GM23248 (cell line): ENCODE results near the gene PCDHB13. TPM values are rescaled to one million over a fixed set of nuclear protein-coding genes. Genes with fewer than 3 reads are reported as not detected.
"Not testable (repeated sequence)": the region's sequence is repeated elsewhere in the genome, so short reads cannot be mapped to it uniquely, and the experiment has no call there.

ENCODE experiments used
- DNase-seq: peaks from one replicate; pipeline ENCODE4 v3.0.0-alpha.2; 2015
- H2AFZ ChIP-seq: fragments of 200-600 bp; sonication (generic); 2 replicates; pipeline ENCODE4 v1.6.1; 2016; ENCODE audit warnings: antibody characterized with exemption
- H3F3A ChIP-seq: fragments of 200-600 bp; sonication (generic); 2 replicates; pipeline ENCODE4 v1.6.1; 2016; ENCODE audit warnings: mild to moderate bottlenecking, antibody characterized with exemption, mixed run types; ENCODE audit not compliant: insufficient read depth
- H3K27ac ChIP-seq: fragments of 200-600 bp; sonication (generic); 2 replicates; pipeline ENCODE4 v1.5.1; 2016; ENCODE audit warnings: mild to moderate bottlenecking
- H3K27me3 ChIP-seq: fragments of 200-600 bp; sonication (generic); replicated peaks from 2 replicates; pipeline ENCODE4 v1.6.1; 2016; ENCODE audit warnings: mild to moderate bottlenecking; ENCODE audit not compliant: insufficient read depth
- H3K36me3 ChIP-seq: fragments of 200-600 bp; sonication (generic); 2 replicates; pipeline ENCODE4 v1.6.1; 2016; ENCODE audit warnings: low read depth, mild to moderate bottlenecking
- H3K4me1 ChIP-seq: fragments of 200-600 bp; sonication (generic); 2 replicates; pipeline ENCODE4 v1.6.1; 2016; ENCODE audit warnings: mild to moderate bottlenecking; ENCODE audit not compliant: insufficient read depth
- H3K4me2 ChIP-seq: fragments of 200-600 bp; sonication (generic); one replicate; pipeline ENCODE4 v1.6.1; 2016; ENCODE audit warnings: mild to moderate bottlenecking; ENCODE audit not compliant: unreplicated experiment
- H3K4me3 ChIP-seq: fragments of 200-600 bp; sonication (generic); 2 replicates; pipeline ENCODE4 v1.5.1; 2016; ENCODE audit warnings: mild to moderate bottlenecking
- H3K79me2 ChIP-seq: fragments of 200-600 bp; sonication (generic); 2 replicates; pipeline ENCODE4 v1.6.1; 2016; ENCODE audit warnings: mild to moderate bottlenecking; ENCODE audit not compliant: insufficient read depth
- H3K9ac ChIP-seq: fragments of 200-600 bp; sonication (generic); 2 replicates; pipeline ENCODE4 v1.6.1; 2016; ENCODE audit warnings: mild to moderate bottlenecking
- H3K9me2 ChIP-seq: fragments of 200-600 bp; sonication (generic); 2 replicates; pipeline ENCODE4 v1.6.1; 2016; ENCODE audit warnings: mixed run types, mild to moderate bottlenecking, moderate library complexity; ENCODE audit not compliant: insufficient read depth
- H3K9me3 ChIP-seq: fragments of 200-600 bp; sonication (generic); one replicate; pipeline ENCODE4 v1.6.1; 2017; ENCODE audit warnings: low read depth
- H4K20me1 ChIP-seq: fragments of 200-600 bp; sonication (generic); 2 replicates; pipeline ENCODE4 v1.6.0; 2016; ENCODE audit not compliant: insufficient read depth
- EZH2 ChIP-seq: fragments of 200-600 bp; sonication (generic); IDR thresholded peaks from 2 replicates; pipeline ENCODE4 v1.6.1; 2018; ENCODE audit warnings: antibody characterized with exemption, mild to moderate bottlenecking; ENCODE audit not compliant: insufficient read depth, poor library complexity, severe bottlenecking
- EZH2phosphoT487 ChIP-seq: fragments of 200-600 bp; sonication (generic); IDR thresholded peaks from 2 replicates; pipeline ENCODE4 v1.6.1; 2018; ENCODE audit warnings: antibody characterized with exemption, moderate library complexity, mild to moderate bottlenecking, low read depth; ENCODE audit not compliant: insufficient read depth
- WGBS, 2 experiments: methylation state at CpG; one replicate each; pipeline ENCODE4 v1.1.6; 2015 to 2017; ENCODE audit warnings: low lambda C conversion rate in 2 of 2, low coverage in 1 of 2; ENCODE audit errors: missing lambda C conversion rate in 2 of 2; 5-methylcytosine and 5-hydroxymethylcytosine counted together
- in situ Hi-C: fragments of 300-500 bp; cut with MboI; formaldehyde crosslinking; loops from 2 replicates; pipeline ENCODE4 v1.15.0; 2020
- polyA plus RNA-seq: library from polyadenylated mRNA; unstranded; fragments of >200 nt; fragmentation: Nextera tagmentation; extraction: Ambion mirVana; gene quantifications from 2 replicates; pipeline ENCODE4 v1.2.1, GENCODE V29; 2016
- total RNA-seq: library from RNA; depleted of rRNA; stranded (reverse); fragments of >200 nt; shearing (Covaris generic); gene quantifications from 2 replicates; pipeline ENCODE4 v1.2.3, GENCODE V29; 2014

PCDHB13 gene
- total and polyA plus RNA-seq, 2 experiments from 2014 or later: 2.0 to 2.8 TPM

- H3K27me3 ChIP-seq, H3K9ac ChIP-seq, H3K4me1 ChIP-seq, H3K9me2 ChIP-seq, H3K9me3 ChIP-seq, H3K79me2 ChIP-seq, DNase-seq, H3F3A ChIP-seq, H3K4me3 ChIP-seq, H3K36me3 ChIP-seq, H2AFZ ChIP-seq, H3K4me2 ChIP-seq, H4K20me1 ChIP-seq, H3K27ac ChIP-seq: not testable (repeated sequence)
- WGBS, 2 experiments: 50 to 53% methylated on average over 27 to 28 of the region's 32 CpGs
- in situ Hi-C loops: loop anchor here (10.0 kb wide), 1 partner anchor 385 kb away; no protein-coding TSS in a partner anchor
Observed at GRCh38 chr5:141179876-141180275, 33.8 kb upstream of the PCDHB13 start.

GRCh38 chr5:141180313-141180712 is 33.4 kb upstream of the PCDHB13 start:
- Histone ChIP-seq H3K4me3 (no peak overlapping the region), H3K4me1 (no peaks in the 10 kb centered on the region), H3F3A (no peaks in the 10 kb centered on the region), H3K9ac (no peak overlapping the region), H3K4me2 (no peak overlapping the region), H2AFZ (no peak overlapping the region), H3K27ac (no peak overlapping the region), H3K27me3 (peaks cover 10% of the 10 kb centered on the region; the same call in 1 of the 2 replicates), H3K9me3 (no peaks in the 10 kb centered on the region), H3K9me2 (no peaks in the 10 kb centered on the region), H3K79me2 (no peaks in the 10 kb centered on the region), H4K20me1 (no peaks in the 10 kb centered on the region), H3K36me3 (no peaks in the 10 kb centered on the region)
- TF ChIP-seq EZH2 (no peak), EZH2phosphoT487 (no peak)
- in situ Hi-C loops: loop anchor here (10.0 kb wide), 1 partner anchor 384 kb away; no protein-coding TSS in a partner anchor
- DNase-seq: no peak
- WGBS, 2 experiments: 44% methylated on average over 1 of the region's 1 CpG

GRCh38 chr5:141182248-141182647 is 31.5 kb upstream of the PCDHB13 start, which contains the start of gene PCDHB16:
PCDHB16 (plus strand) TSS chr5:141182387; CDS start chr5:141182560, 173 bp downstream.
- peak within 1 kb of the TSS; percentile 87 for H2AFZ ChIP-seq
- TF ChIP-seq EZH2: no peak
- no peak for TF ChIP-seq EZH2phosphoT487
- H3K4me1 ChIP-seq: no peaks in the 10 kb centered on the region
- H3K9me2 ChIP-seq: no peaks in the 10 kb centered on the region
- in situ Hi-C loops: loop anchor here (10.0 kb wide), 1 partner anchor 383 kb away; no protein-coding TSS in a partner anchor
- H3K27ac ChIP-seq: peak within 1 kb of the TSS; percentile 45
- DNase-seq: peak; percentile 87
- H3K9me3 ChIP-seq: no peaks in the 10 kb centered on the region
- H3K4me2 ChIP-seq: peak within 1 kb of the TSS; percentile 53
- no peaks in the 10 kb centered on the region for H4K20me1 ChIP-seq
- peaks cover 7% of the 10 kb centered on the region; the same call in 1 of the 2 replicates for H3K27me3 ChIP-seq
- H3K79me2 ChIP-seq: no peaks in the 10 kb centered on the region
- peak within 1 kb of the TSS; percentile 76 for H3K4me3 ChIP-seq
- 3% methylated on average over 13 of the region's 13 CpGs for WGBS, 2 experiments
- no peaks in the 10 kb centered on the region for H3F3A ChIP-seq
- H3K36me3 ChIP-seq: no peaks in the 10 kb centered on the region
- peak within 1 kb of the TSS; percentile 79 for H3K9ac ChIP-seq

GRCh38 chr5:141184117-141184855 is 29.4 kb upstream of the PCDHB13 start:
- WGBS, 2 experiments: 30 to 34% methylated on average over 8 to 33 of the region's 69 CpGs
- in situ Hi-C loops: loop anchor here (10.0 kb wide), 1 partner anchor 381 kb away; no protein-coding TSS in a partner anchor
- not testable (repeated sequence) for H3K9me3 ChIP-seq, H2AFZ ChIP-seq, H3K36me3 ChIP-seq, DNase-seq, H3K4me2 ChIP-seq, H4K20me1 ChIP-seq, H3K4me1 ChIP-seq, H3K79me2 ChIP-seq, H3K27me3 ChIP-seq, H3K4me3 ChIP-seq, H3F3A ChIP-seq, H3K27ac ChIP-seq, H3K9ac ChIP-seq, H3K9me2 ChIP-seq
